ENCODE measurements around the gene SNORC. TPM values are rescaled to one million over a fixed set of nuclear protein-coding genes. Genes with fewer than 3 reads are reported as not detected.
"Not testable (repeated sequence)": the region's sequence is repeated elsewhere in the genome, so short reads cannot be mapped to it uniquely, and the experiment has no call there.

Gene SNORC
- total and polyA plus RNA-seq, 2 experiments from 2014 or later: 0.39 TPM; not detected in 1

GRCh38 chr2:232900811-232901735 is 31.0 kb downstream of the SNORC start:
- peaks cover 9% of the 10 kb centered on the region for H3K4me1 ChIP-seq (ENCODE audit: insufficient read depth)
- H3K9ac ChIP-seq: peak overlapping the region; percentile 21; the same call in 1 of the 2 replicates
- H3K4me2 ChIP-seq (ENCODE audit: unreplicated experiment): no peak overlapping the region
- DNase-seq: no peak
- in situ Hi-C loops (cut with MboI): no loop called here
- H3K4me3 ChIP-seq: no peak overlapping the region
- H3K27ac ChIP-seq: 0 out of 2 replicates have a peak overlapping the region, but pooled peaks have one; percentile 20
- TF ChIP-seq EZH2phosphoT487 (IDR thresholded peaks at IDR 0.05; ENCODE audit: insufficient read depth, low read depth) (no peak), EZH2 (IDR thresholded peaks at IDR 0.05; ENCODE audit: insufficient read depth, poor library complexity, severe bottlenecking) (no peak)
- H3F3A ChIP-seq (ENCODE audit: insufficient read depth): no peaks in the 10 kb centered on the region
- no peaks in the 10 kb centered on the region for H3K27me3 ChIP-seq (replicated peaks; ENCODE audit: insufficient read depth)
- no peaks in the 10 kb centered on the region for H4K20me1 ChIP-seq (ENCODE audit: insufficient read depth)
- H3K79me2 ChIP-seq (ENCODE audit: insufficient read depth): no peaks in the 10 kb centered on the region
- no peaks in the 10 kb centered on the region for H3K36me3 ChIP-seq (ENCODE audit: low read depth)
- peak overlapping the region; percentile 52; the same call in 1 of the 2 replicates for H2AFZ ChIP-seq
- 84 to 86% methylated on average over 43 of the region's 43 CpGs for WGBS, 2 experiments (ENCODE audit: low coverage in 1 of 2, low lambda C conversion rate in 2 of 2, missing lambda C conversion rate in 2 of 2)
- H3K9me3 ChIP-seq (ENCODE audit: low read depth): no peaks in the 10 kb centered on the region
- H3K9me2 ChIP-seq (ENCODE audit: insufficient read depth): no peaks in the 10 kb centered on the region

DNA sequence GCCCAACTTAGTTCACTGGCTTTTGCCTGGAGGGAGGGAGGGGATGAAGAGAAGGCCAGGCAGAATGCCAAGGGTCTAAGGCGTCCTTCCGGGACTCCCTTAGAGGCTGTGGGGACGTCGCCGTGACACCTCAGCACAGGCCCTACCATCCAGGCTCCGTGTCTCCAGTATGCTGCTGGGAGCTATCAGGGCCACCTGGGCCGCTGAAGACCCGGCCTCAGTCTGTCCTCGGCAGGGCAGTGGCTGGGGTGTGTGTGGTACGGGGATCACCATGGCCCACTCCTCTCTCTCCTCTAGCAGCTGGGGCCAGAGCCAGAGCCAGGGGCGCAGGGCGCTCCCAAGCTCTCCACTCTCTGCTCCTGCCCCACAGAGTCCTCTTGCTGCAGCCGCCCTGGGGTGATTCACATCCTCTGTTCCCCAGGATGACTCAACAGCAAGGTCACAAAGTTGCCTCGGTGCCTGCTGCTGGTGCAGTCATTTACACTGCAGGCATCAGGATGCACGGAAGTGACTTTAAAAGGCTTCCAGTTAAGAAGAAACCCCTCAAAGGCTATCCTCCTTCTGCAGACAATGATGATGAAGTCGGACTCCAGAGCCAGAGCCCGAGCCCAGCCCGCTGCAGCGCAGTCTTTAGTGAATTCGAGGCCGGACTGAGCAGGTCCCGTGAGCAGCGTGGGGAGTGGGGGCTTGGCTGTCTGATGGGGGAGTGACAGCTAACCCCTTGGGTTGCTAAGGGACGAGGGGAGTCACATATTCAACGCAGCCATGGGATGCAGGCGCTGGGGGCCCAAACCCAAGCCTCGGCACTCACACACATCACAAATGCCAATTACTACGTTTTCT is 31.9 kb downstream of the SNORC start:
- H3K79me2 ChIP-seq (ENCODE audit: insufficient read depth): no peaks in the 10 kb centered on the region
- no peaks in the 10 kb centered on the region for H3K9me2 ChIP-seq (ENCODE audit: insufficient read depth)
- in situ Hi-C loops (cut with MboI): no loop called here
- H4K20me1 ChIP-seq (ENCODE audit: insufficient read depth): no peaks in the 10 kb centered on the region
- peak overlapping the region; percentile 44 for H3K4me2 ChIP-seq (ENCODE audit: unreplicated experiment)
- H3K36me3 ChIP-seq (ENCODE audit: low read depth): no peaks in the 10 kb centered on the region
- H3K4me3 ChIP-seq: no peak overlapping the region
- no peaks in the 10 kb centered on the region for H3F3A ChIP-seq (ENCODE audit: insufficient read depth)
- DNase-seq: peak; percentile 96
- H3K9ac ChIP-seq: peak overlapping the region; percentile 21; the same call in 1 of the 2 replicates
- TF ChIP-seq EZH2phosphoT487 (IDR thresholded peaks at IDR 0.05; ENCODE audit: insufficient read depth, low read depth) (no peak), EZH2 (IDR thresholded peaks at IDR 0.05; ENCODE audit: insufficient read depth, poor library complexity, severe bottlenecking) (no peak)
- H3K27me3 ChIP-seq (replicated peaks; ENCODE audit: insufficient read depth): no peaks in the 10 kb centered on the region
- 55 to 56% methylated on average over 27 to 28 of the region's 28 CpGs for WGBS, 2 experiments (ENCODE audit: low coverage in 1 of 2, low lambda C conversion rate in 2 of 2, missing lambda C conversion rate in 2 of 2)
- no peaks in the 10 kb centered on the region for H3K9me3 ChIP-seq (ENCODE audit: low read depth)
- peak overlapping the region; percentile 52 for H2AFZ ChIP-seq
- peak overlapping the region; percentile 20; the same call in 1 of the 2 replicates for H3K27ac ChIP-seq
- peaks cover 9% of the 10 kb centered on the region for H3K4me1 ChIP-seq (ENCODE audit: insufficient read depth)

GRCh38 chr2:232903989-232904388 is 33.9 kb downstream of the SNORC start:
- 89 to 90% methylated on average over 9 of the region's 9 CpGs for WGBS, 2 experiments (ENCODE audit: low coverage in 1 of 2, low lambda C conversion rate in 2 of 2, missing lambda C conversion rate in 2 of 2)
- no peak overlapping the region for H3K9ac ChIP-seq
- TF ChIP-seq EZH2phosphoT487 (IDR thresholded peaks at IDR 0.05; ENCODE audit: insufficient read depth, low read depth) (no peak), EZH2 (IDR thresholded peaks at IDR 0.05; ENCODE audit: insufficient read depth, poor library complexity, severe bottlenecking) (no peak)
- no peaks in the 10 kb centered on the region for H3K79me2 ChIP-seq (ENCODE audit: insufficient read depth)
- H3F3A ChIP-seq (ENCODE audit: insufficient read depth): no peaks in the 10 kb centered on the region
- no peak overlapping the region for H2AFZ ChIP-seq
- in situ Hi-C loops (cut with MboI): no loop called here
- H3K9me2 ChIP-seq (ENCODE audit: insufficient read depth): no peaks in the 10 kb centered on the region
- no peaks in the 10 kb centered on the region for H3K36me3 ChIP-seq (ENCODE audit: low read depth)
- no peak overlapping the region for H3K4me2 ChIP-seq (ENCODE audit: unreplicated experiment)
- no peaks in the 10 kb centered on the region for H4K20me1 ChIP-seq (ENCODE audit: insufficient read depth)
- peaks cover 9% of the 10 kb centered on the region for H3K4me1 ChIP-seq (ENCODE audit: insufficient read depth)
- H3K4me3 ChIP-seq: no peak overlapping the region
- H3K27me3 ChIP-seq (replicated peaks; ENCODE audit: insufficient read depth): no peaks in the 10 kb centered on the region
- no peak for DNase-seq
- H3K9me3 ChIP-seq (ENCODE audit: low read depth): no peaks in the 10 kb centered on the region
- H3K27ac ChIP-seq: no peak overlapping the region

- H3K27ac ChIP-seq, H2AFZ ChIP-seq: not testable (repeated sequence)
- WGBS, 2 experiments (ENCODE audit: low coverage in 1 of 2, low lambda C conversion rate in 2 of 2, missing lambda C conversion rate in 2 of 2): 41 to 45% methylated on average over 7 to 10 of the region's 10 CpGs
Measured at GRCh38 chr2:232906867-232907717, 37.0 kb downstream of the SNORC start.

GRCh38 chr2:232907718-232908085 is 37.6 kb downstream of the SNORC start:
- H3K9me3 ChIP-seq (ENCODE audit: low read depth); H3K79me2 ChIP-seq (ENCODE audit: insufficient read depth); H3K4me2 ChIP-seq (ENCODE audit: unreplicated experiment); H3K4me1 ChIP-seq (ENCODE audit: insufficient read depth); H3K27me3 ChIP-seq (replicated peaks; ENCODE audit: insufficient read depth); H4K20me1 ChIP-seq (ENCODE audit: insufficient read depth); H3K27ac ChIP-seq; H3F3A ChIP-seq (ENCODE audit: insufficient read depth); H3K36me3 ChIP-seq (ENCODE audit: low read depth); in situ Hi-C loops (cut with MboI); H3K4me3 ChIP-seq; H3K9me2 ChIP-seq (ENCODE audit: insufficient read depth); DNase-seq; H3K9ac ChIP-seq; H2AFZ ChIP-seq: not testable (repeated sequence)
- WGBS, 2 experiments (ENCODE audit: low coverage in 1 of 2, low lambda C conversion rate in 2 of 2, missing lambda C conversion rate in 2 of 2): 91 to 94% methylated on average over 9 of the region's 9 CpGs

More at GRCh38 chr2:232906867-232907717, 37.0 kb downstream of the SNORC start:
- H4K20me1 ChIP-seq (ENCODE audit: insufficient read depth); H3K4me1 ChIP-seq (ENCODE audit: insufficient read depth); H3K27me3 ChIP-seq (replicated peaks; ENCODE audit: insufficient read depth); H3K9ac ChIP-seq; H3K4me3 ChIP-seq; H3K4me2 ChIP-seq (ENCODE audit: unreplicated experiment); H3K79me2 ChIP-seq (ENCODE audit: insufficient read depth); H3F3A ChIP-seq (ENCODE audit: insufficient read depth); H3K9me3 ChIP-seq (ENCODE audit: low read depth); H3K36me3 ChIP-seq (ENCODE audit: low read depth); DNase-seq; in situ Hi-C loops (cut with MboI); H3K9me2 ChIP-seq (ENCODE audit: insufficient read depth): not testable (repeated sequence)

Measured in GM23248 (cell line).